ENCODE results near the gene KCNH1.

- TF ChIP-seq POLR2A (IDR thresholded peaks at IDR 0.05) = no peak
- TF ChIP-seq, protein P1, sequence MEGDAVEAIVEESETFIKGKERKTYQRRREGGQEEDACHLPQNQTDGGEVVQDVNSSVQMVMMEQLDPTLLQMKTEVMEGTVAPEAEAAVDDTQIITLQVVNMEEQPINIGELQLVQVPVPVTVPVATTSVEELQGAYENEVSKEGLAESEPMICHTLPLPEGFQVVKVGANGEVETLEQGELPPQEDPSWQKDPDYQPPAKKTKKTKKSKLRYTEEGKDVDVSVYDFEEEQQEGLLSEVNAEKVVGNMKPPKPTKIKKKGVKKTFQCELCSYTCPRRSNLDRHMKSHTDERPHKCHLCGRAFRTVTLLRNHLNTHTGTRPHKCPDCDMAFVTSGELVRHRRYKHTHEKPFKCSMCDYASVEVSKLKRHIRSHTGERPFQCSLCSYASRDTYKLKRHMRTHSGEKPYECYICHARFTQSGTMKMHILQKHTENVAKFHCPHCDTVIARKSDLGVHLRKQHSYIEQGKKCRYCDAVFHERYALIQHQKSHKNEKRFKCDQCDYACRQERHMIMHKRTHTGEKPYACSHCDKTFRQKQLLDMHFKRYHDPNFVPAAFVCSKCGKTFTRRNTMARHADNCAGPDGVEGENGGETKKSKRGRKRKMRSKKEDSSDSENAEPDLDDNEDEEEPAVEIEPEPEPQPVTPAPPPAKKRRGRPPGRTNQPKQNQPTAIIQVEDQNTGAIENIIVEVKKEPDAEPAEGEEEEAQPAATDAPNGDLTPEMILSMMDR (IDR thresholded peaks at IDR 0.05 in 4 of 5, conservative IDR thresholded peaks at IDR 0.05 in 1 of 5) = no peak
These were observed 402.4 kb downstream of the KCNH1 start for GRCh38 chr1:210731597-210731996.
